HG03575 (cell line): ENCODE measurements around the gene NID2.

Source experiments
- ATAC-seq: cut with Tn5 transposase; IDR thresholded peaks from one replicate; pipeline ENCODE4 v1.9.1; 2021; ENCODE audit not compliant: unreplicated experiment, insufficient number of reproducible peaks, low FRiP score; ENCODE audit errors: extremely low read depth

NID2 gene

DNA sequence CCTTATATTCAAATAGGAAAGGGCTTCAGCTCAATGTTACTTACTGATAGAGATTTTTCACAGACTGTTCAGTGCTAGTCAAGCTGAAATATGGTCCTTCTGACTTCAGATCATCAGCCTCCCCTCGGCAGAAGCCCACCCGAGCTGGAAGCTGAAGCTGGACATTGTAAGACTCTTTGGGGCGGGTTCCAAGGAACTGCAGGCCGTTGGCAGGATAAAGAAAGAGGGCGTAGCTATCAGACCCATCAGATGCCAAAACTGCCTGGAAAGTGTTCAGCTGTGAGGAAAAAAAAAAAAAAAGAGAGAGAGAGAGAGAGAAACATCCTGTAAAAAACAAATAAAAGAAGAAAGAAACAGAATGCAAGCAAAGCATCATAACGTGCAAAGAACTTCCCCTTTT lies 8.8 kb downstream of the NID2 start:
- no peak for ATAC-seq

DNA sequence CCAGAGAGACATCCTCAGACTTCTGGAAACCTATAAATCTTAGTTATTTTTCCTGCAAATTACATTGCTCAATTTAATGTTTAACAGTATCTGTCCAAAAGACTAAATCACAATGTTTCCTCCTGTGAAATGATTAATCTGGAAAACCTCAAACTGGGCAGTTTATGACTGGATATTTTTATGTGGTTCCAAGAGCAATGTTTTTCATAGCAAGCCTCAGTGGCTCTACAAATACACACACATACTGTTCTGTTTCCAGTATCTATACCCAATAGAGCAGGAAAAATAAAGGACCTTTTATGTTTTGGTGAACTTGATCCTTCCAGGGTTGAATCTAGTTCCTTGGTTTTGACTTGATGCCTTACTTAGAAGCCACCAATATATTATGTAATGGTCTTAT lies 9.2 kb downstream of the NID2 start:
- no peak for ATAC-seq

DNA sequence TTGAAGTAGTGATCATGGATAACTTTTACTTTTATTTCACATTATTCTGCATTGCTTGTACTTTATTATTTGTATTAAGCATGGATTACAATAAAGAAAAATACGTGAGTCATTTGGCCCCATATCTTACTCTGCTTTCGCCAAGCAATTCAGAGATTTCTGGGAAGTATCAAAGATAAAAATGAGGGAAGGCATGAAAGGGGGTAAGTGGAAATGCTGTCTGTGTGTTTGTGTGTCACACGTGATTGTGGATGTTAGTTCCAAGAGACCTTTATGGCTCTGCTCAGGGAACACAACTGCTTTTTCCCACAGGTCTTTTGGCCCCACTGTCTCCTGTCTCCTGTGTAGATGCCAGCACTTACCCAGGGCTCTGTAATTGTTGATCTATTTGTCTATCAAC lies 10.5 kb downstream of the NID2 start:
- no peak for ATAC-seq

DNA sequence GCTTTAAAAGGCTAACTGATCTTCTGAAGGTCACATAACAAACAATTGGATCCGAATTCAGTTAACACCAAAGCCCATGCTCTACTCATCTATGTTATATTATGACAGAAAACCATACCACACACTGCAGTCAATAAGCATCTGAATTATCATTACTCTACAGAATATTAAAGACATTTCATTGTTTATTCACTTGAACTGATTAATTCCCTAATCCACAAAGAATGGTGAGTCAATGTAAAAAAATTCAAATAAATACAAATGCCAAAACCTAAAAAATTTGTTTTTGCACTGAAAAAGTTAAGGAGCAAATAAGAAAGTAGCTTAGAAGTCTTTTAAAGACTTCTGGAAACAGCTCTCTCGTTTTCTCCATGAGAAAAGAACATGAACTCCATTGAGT lies 13.7 kb downstream of the NID2 start:
- ATAC-seq = no peak

DNA sequence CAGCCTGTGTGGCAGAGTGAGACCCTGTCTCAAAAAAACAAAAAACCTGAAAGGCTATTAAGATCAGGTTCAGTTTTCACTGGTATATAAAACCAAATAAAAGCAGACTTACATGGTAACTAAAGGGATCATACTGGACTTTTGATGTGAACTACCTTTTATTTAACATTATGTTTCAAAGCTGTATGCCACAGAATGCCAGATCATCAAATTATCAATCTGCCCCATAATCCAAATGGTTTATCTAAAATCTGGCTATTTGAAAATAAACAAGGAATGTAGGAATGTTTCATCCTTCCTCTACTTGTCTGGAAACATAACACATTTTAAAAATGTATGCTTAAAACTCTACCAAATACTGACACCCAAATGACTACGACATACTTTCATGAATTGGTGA lies 14.2 kb downstream of the NID2 start:
- no peak for ATAC-seq

- no peak for ATAC-seq
These were observed 15.8 kb downstream of the NID2 start for GRCh38 chr14:52053044-52053443.

- no peak for ATAC-seq
These were observed 16.4 kb downstream of the NID2 start for GRCh38 chr14:52052288-52052943.

GRCh38 chr14:52051871-52052270 lies 17.0 kb downstream of the NID2 start:
- ATAC-seq = no peak

DNA sequence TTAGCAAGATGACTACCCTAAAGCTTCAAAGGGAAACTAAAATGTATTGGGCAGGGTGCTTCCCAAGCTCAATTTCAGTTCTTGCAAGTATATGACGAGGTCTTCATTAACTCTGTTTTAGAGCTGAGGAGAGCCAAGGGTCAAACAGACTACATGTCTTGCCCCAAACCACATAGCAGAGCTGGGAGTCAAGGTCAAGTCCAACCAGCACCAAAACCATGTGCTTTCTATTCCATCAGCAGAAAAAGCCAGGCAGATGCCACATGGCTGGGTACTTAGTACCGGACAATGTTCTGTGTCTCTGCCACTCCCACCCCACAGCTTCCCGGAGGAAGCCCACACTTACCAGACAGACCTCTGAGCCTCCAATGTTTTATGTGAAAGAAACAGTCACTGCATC lies 17.6 kb downstream of the NID2 start:
- no peak for ATAC-seq

DNA sequence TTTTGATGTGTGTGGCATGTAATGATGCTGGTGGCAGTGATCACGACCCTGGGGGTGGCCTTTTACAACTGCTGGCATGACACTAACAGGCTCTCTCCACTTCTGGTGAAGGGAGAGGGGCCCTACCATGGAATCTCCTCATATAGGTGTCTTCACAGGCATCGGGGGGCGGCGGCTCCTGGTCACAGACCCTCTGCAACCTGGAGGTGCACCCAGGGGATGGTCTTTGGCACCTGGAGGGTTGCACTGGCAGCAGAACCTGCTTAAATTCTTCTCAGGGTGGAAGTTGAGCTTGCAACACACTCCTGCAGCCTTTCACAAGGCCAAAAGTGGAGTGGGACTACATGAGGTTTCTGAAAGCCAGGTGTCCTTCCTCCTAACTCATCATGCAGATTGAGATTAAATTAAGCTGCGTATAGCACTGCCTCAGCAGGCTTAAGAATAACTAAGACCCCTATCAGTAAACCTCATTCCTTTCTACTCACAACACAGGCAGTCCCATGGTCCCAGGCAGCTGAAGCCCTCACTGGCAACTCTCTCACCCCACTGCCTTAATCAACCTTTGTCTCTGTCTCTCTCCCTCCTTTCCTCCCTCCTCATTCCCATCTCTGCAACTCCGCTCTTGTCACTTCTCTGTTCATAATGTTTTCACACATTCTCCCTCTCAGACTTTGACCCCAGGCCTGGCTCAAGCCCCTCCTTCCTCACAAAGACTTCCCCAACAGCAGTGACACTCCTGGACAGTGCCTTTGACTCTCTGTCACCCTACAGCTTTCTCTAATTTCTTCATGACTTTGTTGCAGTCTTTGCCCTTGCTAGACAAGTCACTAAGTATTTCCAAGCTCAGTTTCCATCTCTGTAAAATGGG lies 18.9 kb downstream of the NID2 start:
- ATAC-seq = no peak

DNA sequence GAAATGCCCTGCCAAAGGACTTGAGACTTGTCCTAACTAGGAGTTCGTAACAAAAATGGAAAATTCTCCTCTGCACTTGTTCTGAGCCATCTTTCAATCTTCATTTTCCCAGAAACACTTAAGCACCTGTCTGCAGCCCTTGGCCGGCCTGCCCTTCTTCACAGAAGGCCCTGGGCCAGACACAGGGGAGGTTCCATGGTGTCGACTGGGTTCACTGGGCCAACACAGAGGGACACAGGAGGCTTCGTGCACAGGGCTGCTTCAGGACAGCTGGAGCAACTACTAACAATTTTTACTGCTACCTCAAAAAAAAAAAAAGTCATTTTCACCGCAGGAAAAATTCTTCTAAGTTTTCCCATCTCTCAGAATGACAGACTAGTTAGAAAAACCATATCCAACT lies 19.6 kb downstream of the NID2 start:
- no peak for ATAC-seq

DNA sequence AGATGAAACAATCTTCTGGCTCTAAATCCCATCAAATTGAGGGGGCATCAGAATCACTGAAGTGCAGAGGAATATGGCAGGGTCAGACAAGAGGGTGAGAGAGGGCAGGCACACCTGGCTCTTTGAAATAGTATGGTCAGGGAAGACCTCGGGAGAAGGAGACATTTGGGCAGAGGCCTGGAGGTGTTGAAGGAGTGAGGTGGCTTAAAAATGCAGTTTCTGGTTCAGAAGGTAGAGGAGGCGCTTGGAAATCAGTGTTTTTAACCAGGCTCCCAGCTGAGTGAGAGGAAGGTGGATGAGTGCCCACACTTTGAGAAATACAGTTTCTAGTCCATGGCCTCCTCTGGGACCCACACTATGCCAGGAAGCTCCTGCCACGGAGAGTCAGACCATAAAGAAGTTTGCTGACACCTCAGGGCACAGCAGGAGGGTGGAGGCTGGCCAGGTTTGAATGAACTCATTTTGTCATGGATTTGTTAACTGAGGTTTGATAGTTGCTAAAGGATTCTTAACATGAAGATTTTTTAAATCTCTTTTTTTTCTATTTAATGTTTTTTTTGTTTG lies 20.1 kb downstream of the NID2 start:
- no peak for ATAC-seq

- ATAC-seq = no peak
These were observed 20.7 kb downstream of the NID2 start for GRCh38 chr14:52048116-52048515.

GRCh38 chr14:52046376-52046917 lies 22.4 kb downstream of the NID2 start:
- no peak for ATAC-seq

DNA sequence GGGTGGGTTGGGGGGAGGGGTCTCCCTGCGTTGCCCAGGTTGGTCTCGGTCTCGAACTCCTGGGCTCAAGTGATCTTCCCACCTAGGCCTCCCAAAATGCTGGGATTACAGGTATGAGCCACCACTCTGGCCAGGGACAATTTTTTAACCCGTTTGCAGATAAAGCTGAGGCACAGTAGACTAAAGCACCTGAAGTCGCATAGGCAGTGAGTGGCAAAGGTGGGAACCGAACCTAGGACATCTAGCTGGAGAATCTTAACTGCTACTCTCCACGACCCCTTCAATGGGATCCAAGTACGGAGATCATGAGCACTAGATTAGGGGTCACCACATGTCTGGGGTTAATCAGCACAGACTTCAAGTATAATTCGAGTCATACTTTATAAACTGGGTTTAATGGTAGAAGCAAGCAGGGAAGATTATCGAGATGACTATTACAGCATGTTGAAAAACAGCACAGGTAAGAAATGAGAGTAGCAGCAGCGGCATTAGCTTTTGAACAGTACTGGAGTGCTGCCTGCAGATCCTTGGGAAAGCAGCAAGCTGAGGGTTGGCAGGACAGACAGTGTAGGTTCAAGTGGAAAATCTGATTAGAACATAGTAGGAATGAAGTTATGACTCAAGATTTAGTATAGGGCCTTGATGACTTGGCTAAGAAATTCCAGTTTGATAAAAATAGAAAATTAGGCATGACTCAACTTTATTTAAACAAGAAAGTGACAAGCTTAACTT lies 23.9 kb downstream of the NID2 start:
- ATAC-seq = no peak

- no peak for ATAC-seq
These were observed 25.2 kb downstream of the NID2 start for GRCh38 chr14:52043690-52044089.

GRCh38 chr14:52042371-52043289 lies 26.2 kb downstream of the NID2 start:
- no peak for ATAC-seq

DNA sequence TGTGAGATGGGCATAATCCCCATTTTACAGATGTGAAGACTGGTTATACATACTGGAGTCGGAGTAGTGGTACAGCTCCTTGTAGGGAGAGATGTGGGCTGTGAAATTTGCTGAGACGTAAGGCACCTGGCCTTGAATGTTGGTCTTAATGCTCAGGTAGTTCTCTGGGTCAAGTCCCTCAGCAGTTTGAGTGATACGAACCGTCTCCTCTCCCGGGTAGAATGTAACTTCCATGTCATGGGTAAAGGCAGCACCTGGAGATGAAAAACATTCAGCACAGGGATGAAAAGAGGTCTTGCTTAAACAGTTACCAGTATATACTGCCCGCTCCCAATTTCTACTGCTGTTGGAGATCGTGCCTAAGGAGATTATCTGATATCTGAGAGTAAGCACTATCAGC lies 28.3 kb downstream of the NID2 start:
- no peak for ATAC-seq
